CMK (cell line): ENCODE measurements around the gene C8G.
A peak's percentile ranks its signal among the peaks of the same experiment; 100 is the strongest.

Experiments used
- DNase-seq: peaks from one replicate; pipeline ENCODE4 v3.0.0-alpha.2; 2010; ENCODE audit warnings: low read depth

The C8G gene

GRCh38 chr9:136944519-136945332 lies at the start of gene C8G, which contains the start of gene FBXW5:
TSS of gene C8G (plus strand) at chr9:136945243. CDS start at chr9:136945321, 78 bp downstream.
TSS of gene FBXW5 (minus strand) at chr9:136944738. CDS start at chr9:136944083, 655 bp downstream.
- DNase-seq = peak; percentile 84

GRCh38 chr9:136896027-136896426 lies 49.0 kb upstream of the C8G start:
- no peak for DNase-seq

GRCh38 chr9:136898483-136899100 lies 46.5 kb upstream of the C8G start:
- DNase-seq = no peak

- DNase-seq = no peak
Observed at GRCh38 chr9:136899196-136899595, 45.8 kb upstream of the C8G start.

GRCh38 chr9:136900556-136900955 lies 44.5 kb upstream of the C8G start:
- DNase-seq = no peak

- DNase-seq = no peak
Observed at GRCh38 chr9:136900988-136901515, 44.0 kb upstream of the C8G start.

- no peak for DNase-seq
Observed at GRCh38 chr9:136901516-136902258, 43.4 kb upstream of the C8G start.

- DNase-seq = no peak
Observed at GRCh38 chr9:136902259-136902821, 42.7 kb upstream of the C8G start.

- no peak for DNase-seq
Observed at GRCh38 chr9:136903041-136903554, 41.9 kb upstream of the C8G start.

- no peak for DNase-seq
Observed at GRCh38 chr9:136906266-136906665, 38.8 kb upstream of the C8G start.

GRCh38 chr9:136907011-136907914 lies 37.8 kb upstream of the C8G start:
- DNase-seq = no peak

- no peak for DNase-seq
Observed at GRCh38 chr9:136910197-136910900, 34.7 kb upstream of the C8G start.

- DNase-seq = no peak
Observed at GRCh38 chr9:136910901-136911245, 34.2 kb upstream of the C8G start.

- no peak for DNase-seq
Observed at GRCh38 chr9:136913701-136914438, 31.2 kb upstream of the C8G start.

GRCh38 chr9:136915632-136916329 lies 29.3 kb upstream of the C8G start:
- no peak for DNase-seq

- no peak for DNase-seq
Observed at GRCh38 chr9:136916330-136917184, 28.5 kb upstream of the C8G start.

GRCh38 chr9:136917902-136918301 lies 27.1 kb upstream of the C8G start:
- no peak for DNase-seq

GRCh38 chr9:136920069-136920468 lies 25.0 kb upstream of the C8G start:
- no peak for DNase-seq
